ENCODE results near the gene PRKG2. TPM values are rescaled to one million over a fixed set of nuclear protein-coding genes. Genes with fewer than 3 reads are reported as not detected.

The PRKG2 gene
- polyA plus RNA-seq, 1 of the 3 experiments (the other 2 are of a cell fraction) = not detected

DNA sequence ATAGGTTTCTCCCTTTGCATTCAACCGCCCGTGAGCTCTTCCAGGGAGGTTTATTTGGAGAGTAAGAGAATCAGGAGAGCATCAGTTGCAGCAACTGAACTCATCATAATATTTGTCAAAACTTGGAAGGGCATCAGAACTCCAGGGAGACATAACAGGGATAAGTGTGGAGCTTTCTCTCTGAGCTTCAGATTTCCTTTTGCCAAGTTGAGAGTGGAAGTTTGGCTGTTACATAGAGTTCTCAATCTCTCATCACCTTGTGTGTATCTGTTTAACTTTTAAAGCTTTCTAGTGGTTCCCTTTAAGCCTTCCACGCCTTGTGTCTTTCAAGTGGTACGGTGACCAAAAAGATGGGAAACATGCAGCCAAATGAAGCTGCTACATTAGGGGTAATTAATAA, 165.7 kb downstream of the PRKG2 start:
- Histone ChIP-seq H3K9me2 (no peaks in the 10 kb centered on the region), H3K9ac (no peak overlapping the region), H3K27me3 (ENCODE audit: insufficient read depth) (no peaks in the 10 kb centered on the region; the same call in 1 of the 2 replicates), H3K27ac (ENCODE audit: low read depth in 2 of 2, low read length in 1 of 2) (no peak overlapping the region), H4K20me1 (ENCODE audit: insufficient read depth) (no peaks in the 10 kb centered on the region), H3K79me2 (ENCODE audit: insufficient read depth) (no peaks in the 10 kb centered on the region), H3K36me3 (replicated peaks in 1 of 2; ENCODE audit: control insufficient read depth in 1 of 2, insufficient read depth in 2 of 2, low read length in 1 of 2) (no peaks in the 10 kb centered on the region), H3K9me3 (no peaks in the 10 kb centered on the region), H3K4me2 (no peak overlapping the region), H3K4me3 (ENCODE audit: low read depth in 2 of 2, low read length in 1 of 2) (no peak overlapping the region), H3K4me1 (ENCODE audit: control insufficient read depth in 1 of 2, insufficient read depth in 2 of 2, low read depth in 1 of 2, low read length in 1 of 2) (no peaks in the 10 kb centered on the region), H2AFZ (ENCODE audit: low read depth) (no peak overlapping the region), H3F3A (replicated peaks; ENCODE audit: insufficient read depth) (no peaks in the 10 kb centered on the region)
- ChIA-PET POLR2A (no interaction called here), CTCF (interaction anchor here (0.9 to 4.4 kb wide), 2 partner anchors 10 to 59 kb away, joined by 3 to 26 read pairs; no protein-coding TSS in a partner anchor)
- 24% methylated on average over 4 of the region's 4 CpGs for WGBS (ENCODE audit: low lambda C conversion rate)
- DNase-seq = no peak
- TF ChIP-seq TCF12 (IDR thresholded peaks at IDR 0.05) (no peak), EZH2phosphoT487 (IDR thresholded peaks at IDR 0.05; ENCODE audit: borderline replicate concordance, low read depth) (no peak), FOSL2 (IDR thresholded peaks at IDR 0.05; ENCODE audit: borderline replicate concordance, low read depth) (no peak), MEF2A (IDR thresholded peaks at IDR 0.05; ENCODE audit: borderline replicate concordance, low read depth) (no peak), YY1 (IDR thresholded peaks at IDR 0.05; ENCODE audit: low read depth) (no peak), RAD21 (IDR thresholded peaks at IDR 0.05; ENCODE audit: low read length) (no peak)
- TF ChIP-seq, protein P1, sequence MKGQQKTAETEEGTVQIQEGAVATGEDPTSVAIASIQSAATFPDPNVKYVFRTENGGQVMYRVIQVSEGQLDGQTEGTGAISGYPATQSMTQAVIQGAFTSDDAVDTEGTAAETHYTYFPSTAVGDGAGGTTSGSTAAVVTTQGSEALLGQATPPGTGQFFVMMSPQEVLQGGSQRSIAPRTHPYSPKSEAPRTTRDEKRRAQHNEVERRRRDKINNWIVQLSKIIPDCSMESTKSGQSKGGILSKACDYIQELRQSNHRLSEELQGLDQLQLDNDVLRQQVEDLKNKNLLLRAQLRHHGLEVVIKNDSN (IDR thresholded peaks at IDR 0.05; ENCODE audit: borderline replicate concordance, low read depth) = no peak

DNA sequence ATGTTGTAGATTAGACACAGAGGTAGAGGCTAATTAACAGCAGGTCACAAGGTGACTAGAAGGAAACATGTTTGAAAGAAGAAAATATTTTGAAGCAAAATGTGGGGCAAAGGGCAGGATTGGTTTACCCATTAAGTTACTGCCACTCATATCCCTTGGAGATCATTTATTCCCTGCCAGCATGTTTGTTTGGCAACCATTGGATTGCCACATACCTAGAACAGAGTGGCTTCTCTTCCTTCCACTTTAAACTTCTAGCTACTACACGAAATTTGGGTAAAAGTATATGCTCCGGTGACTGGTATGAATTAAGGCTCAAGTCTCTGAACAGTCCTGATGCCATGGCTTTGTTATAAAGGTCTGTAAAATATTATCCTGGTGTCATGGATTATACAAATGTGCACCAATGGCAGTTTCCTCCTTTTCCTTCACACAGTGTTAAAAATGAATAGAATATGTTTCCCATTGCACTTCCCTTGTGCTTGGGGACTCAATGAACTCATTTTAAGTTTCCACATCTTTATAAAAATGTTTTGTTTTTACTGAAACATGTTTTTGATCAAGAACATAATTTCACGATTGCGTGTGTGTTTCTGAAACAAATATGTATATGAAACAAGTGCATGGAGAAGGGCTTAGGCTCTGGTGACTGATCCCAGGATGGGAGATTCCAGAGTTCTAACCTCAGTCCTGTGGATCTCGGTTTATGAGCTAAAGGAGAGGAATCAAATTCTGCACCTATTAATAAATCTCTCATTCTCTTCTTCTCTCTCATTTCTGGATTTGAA, 172.2 kb downstream of the PRKG2 start:
- no peaks in the 10 kb centered on the region for H3K9me2 ChIP-seq
- no peak overlapping the region for H3K4me3 ChIP-seq (ENCODE audit: low read depth in 2 of 2, low read length in 1 of 2)
- 3% methylated on average over 5 of the region's 5 CpGs for WGBS (ENCODE audit: low lambda C conversion rate)
- H4K20me1 ChIP-seq (ENCODE audit: insufficient read depth) = no peaks in the 10 kb centered on the region
- no peak for DNase-seq
- peaks cover 5% of the 10 kb centered on the region; the same call in 1 of the 2 replicates for H3K27me3 ChIP-seq (ENCODE audit: insufficient read depth)
- CTCF ChIA-PET = interaction anchor here (0.6 to 1.2 kb wide), 3 partner anchors 7 to 419 kb away, joined by 3 to 4 read pairs (median 3); no protein-coding TSS in a partner anchor
- H2AFZ ChIP-seq (ENCODE audit: low read depth) = no peak overlapping the region
- no peaks in the 10 kb centered on the region for H3K79me2 ChIP-seq (ENCODE audit: insufficient read depth)
- H3F3A ChIP-seq (replicated peaks; ENCODE audit: insufficient read depth) = no peaks in the 10 kb centered on the region
- H3K9ac ChIP-seq = no peak overlapping the region
- H3K36me3 ChIP-seq (replicated peaks in 1 of 2; ENCODE audit: control insufficient read depth in 1 of 2, insufficient read depth in 2 of 2, low read length in 1 of 2) = no peaks in the 10 kb centered on the region
- no peaks in the 10 kb centered on the region; a peak in 1 of 4 replicates for H3K4me1 ChIP-seq (ENCODE audit: control insufficient read depth in 1 of 2, insufficient read depth in 2 of 2, low read depth in 1 of 2, low read length in 1 of 2)
- H3K9me3 ChIP-seq = no peaks in the 10 kb centered on the region
- H3K27ac ChIP-seq (ENCODE audit: low read depth in 2 of 2, low read length in 1 of 2) = no peak overlapping the region
- POLR2A ChIA-PET = no interaction called here
- TF ChIP-seq ELF1 (IDR thresholded peaks at IDR 0.05) (no peak), YY1 (IDR thresholded peaks at IDR 0.05; ENCODE audit: low read depth) (no peak), FOXM1 (IDR thresholded peaks at IDR 0.05; ENCODE audit: low read depth) (no peak), NRF1 (IDR thresholded peaks at IDR 0.05; ENCODE audit: low read depth, low read length) (no peak), SIN3A (IDR thresholded peaks at IDR 0.05; ENCODE audit: borderline replicate concordance, low read depth, low read length) (no peak), SMC3 (IDR thresholded peaks at IDR 0.05; ENCODE audit: low read depth, low read length) (no peak), GABPA (IDR thresholded peaks at IDR 0.05; ENCODE audit: low read depth) (no peak), EZH2phosphoT487 (IDR thresholded peaks at IDR 0.05; ENCODE audit: borderline replicate concordance, low read depth) (no peak), NFIC (IDR thresholded peaks at IDR 0.05; ENCODE audit: borderline replicate concordance) (no peak), MXI1 (IDR thresholded peaks at IDR 0.05; ENCODE audit: low read depth, low read length) (no peak), EP300 (IDR thresholded peaks at IDR 0.05; ENCODE audit: borderline replicate concordance in 1 of 2, low read depth in 1 of 2, low read length in 1 of 2) (no peak)
- TF ChIP-seq, protein P2, sequence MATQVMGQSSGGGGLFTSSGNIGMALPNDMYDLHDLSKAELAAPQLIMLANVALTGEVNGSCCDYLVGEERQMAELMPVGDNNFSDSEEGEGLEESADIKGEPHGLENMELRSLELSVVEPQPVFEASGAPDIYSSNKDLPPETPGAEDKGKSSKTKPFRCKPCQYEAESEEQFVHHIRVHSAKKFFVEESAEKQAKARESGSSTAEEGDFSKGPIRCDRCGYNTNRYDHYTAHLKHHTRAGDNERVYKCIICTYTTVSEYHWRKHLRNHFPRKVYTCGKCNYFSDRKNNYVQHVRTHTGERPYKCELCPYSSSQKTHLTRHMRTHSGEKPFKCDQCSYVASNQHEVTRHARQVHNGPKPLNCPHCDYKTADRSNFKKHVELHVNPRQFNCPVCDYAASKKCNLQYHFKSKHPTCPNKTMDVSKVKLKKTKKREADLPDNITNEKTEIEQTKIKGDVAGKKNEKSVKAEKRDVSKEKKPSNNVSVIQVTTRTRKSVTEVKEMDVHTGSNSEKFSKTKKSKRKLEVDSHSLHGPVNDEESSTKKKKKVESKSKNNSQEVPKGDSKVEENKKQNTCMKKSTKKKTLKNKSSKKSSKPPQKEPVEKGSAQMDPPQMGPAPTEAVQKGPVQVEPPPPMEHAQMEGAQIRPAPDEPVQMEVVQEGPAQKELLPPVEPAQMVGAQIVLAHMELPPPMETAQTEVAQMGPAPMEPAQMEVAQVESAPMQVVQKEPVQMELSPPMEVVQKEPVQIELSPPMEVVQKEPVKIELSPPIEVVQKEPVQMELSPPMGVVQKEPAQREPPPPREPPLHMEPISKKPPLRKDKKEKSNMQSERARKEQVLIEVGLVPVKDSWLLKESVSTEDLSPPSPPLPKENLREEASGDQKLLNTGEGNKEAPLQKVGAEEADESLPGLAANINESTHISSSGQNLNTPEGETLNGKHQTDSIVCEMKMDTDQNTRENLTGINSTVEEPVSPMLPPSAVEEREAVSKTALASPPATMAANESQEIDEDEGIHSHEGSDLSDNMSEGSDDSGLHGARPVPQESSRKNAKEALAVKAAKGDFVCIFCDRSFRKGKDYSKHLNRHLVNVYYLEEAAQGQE (IDR thresholded peaks at IDR 0.05; ENCODE audit: low read depth, low read length) = no peak
- TF ChIP-seq, protein P3, sequence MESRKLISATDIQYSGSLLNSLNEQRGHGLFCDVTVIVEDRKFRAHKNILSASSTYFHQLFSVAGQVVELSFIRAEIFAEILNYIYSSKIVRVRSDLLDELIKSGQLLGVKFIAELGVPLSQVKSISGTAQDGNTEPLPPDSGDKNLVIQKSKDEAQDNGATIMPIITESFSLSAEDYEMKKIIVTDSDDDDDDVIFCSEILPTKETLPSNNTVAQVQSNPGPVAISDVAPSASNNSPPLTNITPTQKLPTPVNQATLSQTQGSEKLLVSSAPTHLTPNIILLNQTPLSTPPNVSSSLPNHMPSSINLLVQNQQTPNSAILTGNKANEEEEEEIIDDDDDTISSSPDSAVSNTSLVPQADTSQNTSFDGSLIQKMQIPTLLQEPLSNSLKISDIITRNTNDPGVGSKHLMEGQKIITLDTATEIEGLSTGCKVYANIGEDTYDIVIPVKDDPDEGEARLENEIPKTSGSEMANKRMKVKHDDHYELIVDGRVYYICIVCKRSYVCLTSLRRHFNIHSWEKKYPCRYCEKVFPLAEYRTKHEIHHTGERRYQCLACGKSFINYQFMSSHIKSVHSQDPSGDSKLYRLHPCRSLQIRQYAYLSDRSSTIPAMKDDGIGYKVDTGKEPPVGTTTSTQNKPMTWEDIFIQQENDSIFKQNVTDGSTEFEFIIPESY (IDR thresholded peaks at IDR 0.05; ENCODE audit: borderline replicate concordance, low read depth) = no peak
- TF ChIP-seq, protein P4, sequence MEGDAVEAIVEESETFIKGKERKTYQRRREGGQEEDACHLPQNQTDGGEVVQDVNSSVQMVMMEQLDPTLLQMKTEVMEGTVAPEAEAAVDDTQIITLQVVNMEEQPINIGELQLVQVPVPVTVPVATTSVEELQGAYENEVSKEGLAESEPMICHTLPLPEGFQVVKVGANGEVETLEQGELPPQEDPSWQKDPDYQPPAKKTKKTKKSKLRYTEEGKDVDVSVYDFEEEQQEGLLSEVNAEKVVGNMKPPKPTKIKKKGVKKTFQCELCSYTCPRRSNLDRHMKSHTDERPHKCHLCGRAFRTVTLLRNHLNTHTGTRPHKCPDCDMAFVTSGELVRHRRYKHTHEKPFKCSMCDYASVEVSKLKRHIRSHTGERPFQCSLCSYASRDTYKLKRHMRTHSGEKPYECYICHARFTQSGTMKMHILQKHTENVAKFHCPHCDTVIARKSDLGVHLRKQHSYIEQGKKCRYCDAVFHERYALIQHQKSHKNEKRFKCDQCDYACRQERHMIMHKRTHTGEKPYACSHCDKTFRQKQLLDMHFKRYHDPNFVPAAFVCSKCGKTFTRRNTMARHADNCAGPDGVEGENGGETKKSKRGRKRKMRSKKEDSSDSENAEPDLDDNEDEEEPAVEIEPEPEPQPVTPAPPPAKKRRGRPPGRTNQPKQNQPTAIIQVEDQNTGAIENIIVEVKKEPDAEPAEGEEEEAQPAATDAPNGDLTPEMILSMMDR (IDR thresholded peaks at IDR 0.05) = no peak
- no peak overlapping the region for H3K4me2 ChIP-seq
